HEK293 (cell line): ENCODE results near the gene SLC5A11.

Experiments
- CTCF ChIA-PET: fragments of 350-600 bp; formaldehyde crosslinking; extraction: SDS; loops from one replicate; lab custom pipeline; 2021; ENCODE audit warnings: antibody characterized with exemption; lab: Yijun Ruan, JAX
- POLR2A ChIA-PET: fragments of 300-600 bp; formaldehyde crosslinking; extraction: SDS; loops from one replicate; lab custom pipeline; 2020; ENCODE audit warnings: antibody characterized with exemption, inconsistent platforms; lab: Yijun Ruan, JAX
- H3K27ac ChIP-seq: fragments of 200-500 bp; sonication (Bioruptor generic); 2 replicates; pipeline ENCODE4 v1.5.1; 2014; ENCODE audit warnings: low read depth, low read length, control low read depth, inconsistent platforms; ENCODE audit errors: extremely low read depth
- H3K36me3 ChIP-seq, 2 experiments: fragments of 200-500 bp in 1 of 2; sonication (Bioruptor generic) in 1 of 2; 1 replicate in 1 of 2; 2 replicates in 1 of 2; pipeline ENCODE4 v1.5.1; 2014 to 2017; ENCODE audit warnings: inconsistent platforms in 2 of 2, low read length in 2 of 2; ENCODE audit not compliant: control insufficient read depth in 2 of 2, insufficient read depth in 1 of 2
- H3K4me1 ChIP-seq: fragments of 200-500 bp; sonication (Bioruptor generic); 2 replicates; pipeline ENCODE4 v1.5.1; 2014; ENCODE audit warnings: mild to moderate bottlenecking, low read length, inconsistent platforms; ENCODE audit not compliant: control insufficient read depth, insufficient read depth
- H3K4me3 ChIP-seq: 2 replicates; pipeline ENCODE4 v1.5.1; 2011; ENCODE audit warnings: low read depth, mild to moderate bottlenecking, control low read depth, low read length, moderate library complexity
- H3K9me3 ChIP-seq: fragments of 200-500 bp; sonication (Bioruptor generic); 2 replicates; pipeline ENCODE4 v1.5.1; 2014; ENCODE audit warnings: low read depth, low read length, inconsistent platforms; ENCODE audit not compliant: control insufficient read depth, insufficient read depth
- EGR2 ChIP-seq: fragments of 450-650 bp; formaldehyde crosslinking; IDR thresholded peaks from 2 replicates; pipeline ENCODE4 v1.5.1; 2016; ENCODE audit warnings: low read depth, missing biosample characterization, missing genetic modification characterization
- IKZF3 ChIP-seq: fragments of 450-650 bp; IDR thresholded peaks from 2 replicates; pipeline ENCODE4 v1.5.0; 2018; ENCODE audit warnings: missing biosample characterization, mild to moderate bottlenecking, missing genetic modification characterization, moderate library complexity
- MYNN ChIP-seq: fragments of 450-650 bp; formaldehyde crosslinking; IDR thresholded peaks from 2 replicates; pipeline ENCODE4 v1.5.1; 2016; ENCODE audit warnings: missing biosample characterization, missing genetic modification characterization, borderline replicate concordance
- SP7 ChIP-seq: fragments of 450-650 bp; formaldehyde crosslinking; IDR thresholded peaks from 2 replicates; pipeline ENCODE4 v1.5.1; 2016; ENCODE audit warnings: missing biosample characterization, missing genetic modification characterization
- ZBTB48 ChIP-seq: fragments of 450-650 bp; formaldehyde crosslinking; IDR thresholded peaks from 2 replicates; pipeline ENCODE4 v1.5.1; 2016; ENCODE audit warnings: missing biosample characterization, missing genetic modification characterization
- ZIC2 ChIP-seq: fragments of 450-650 bp; formaldehyde crosslinking; IDR thresholded peaks from 2 replicates; pipeline ENCODE4 v1.5.1; 2016; ENCODE audit warnings: missing biosample characterization, missing genetic modification characterization
- ZNF114 ChIP-seq: fragments of 450-650 bp; formaldehyde crosslinking; IDR thresholded peaks from 2 replicates; pipeline ENCODE4 v1.5.0; 2017; ENCODE audit warnings: missing biosample characterization, missing genetic modification characterization
- ZNF175 ChIP-seq: fragments of 450-650 bp; formaldehyde crosslinking; IDR thresholded peaks from 2 replicates; pipeline ENCODE4 v1.5.1; 2016; ENCODE audit warnings: missing biosample characterization, missing genetic modification characterization
- ZNF266 ChIP-seq: fragments of 450-650 bp; formaldehyde crosslinking; IDR thresholded peaks from 2 replicates; pipeline ENCODE4 v1.5.1; 2016; ENCODE audit warnings: missing biosample characterization, missing genetic modification characterization, low read depth
- ZNF48 ChIP-seq: fragments of 450-650 bp; formaldehyde crosslinking; IDR thresholded peaks from 2 replicates; pipeline ENCODE4 v1.5.1; 2016; ENCODE audit warnings: missing biosample characterization, missing genetic modification characterization
- ZNF544 ChIP-seq: fragments of 450-650 bp; formaldehyde crosslinking; IDR thresholded peaks from 2 replicates; pipeline ENCODE4 v1.5.0; 2017; ENCODE audit warnings: missing biosample characterization, missing genetic modification characterization
- ZNF548 ChIP-seq: fragments of 450-650 bp; formaldehyde crosslinking; IDR thresholded peaks from 2 replicates; pipeline ENCODE4 v1.5.1; 2016; ENCODE audit warnings: missing biosample characterization, missing genetic modification characterization
- ZNF623 ChIP-seq: fragments of 450-650 bp; formaldehyde crosslinking; IDR thresholded peaks from 2 replicates; pipeline ENCODE4 v1.5.1; 2016; ENCODE audit warnings: missing biosample characterization, missing genetic modification characterization
- ZNF660 ChIP-seq: fragments of 450-650 bp; IDR thresholded peaks from 2 replicates; pipeline ENCODE4 v1.5.1; 2018; ENCODE audit warnings: missing biosample characterization, mild to moderate bottlenecking, missing genetic modification characterization
- ZNF768 ChIP-seq: fragments of 450-650 bp; formaldehyde crosslinking; IDR thresholded peaks from 2 replicates; pipeline ENCODE4 v1.5.1; 2018; ENCODE audit warnings: missing biosample characterization, mild to moderate bottlenecking, missing genetic modification characterization
- TF ChIP-seq, protein P1 (sequence below): fragments of 450-650 bp; formaldehyde crosslinking; IDR thresholded peaks from 2 replicates; pipeline ENCODE4 v1.5.1; 2016; ENCODE audit warnings: missing biosample characterization, missing genetic modification characterization, borderline replicate concordance
- TF ChIP-seq, protein P2 (sequence below): fragments of 450-650 bp; formaldehyde crosslinking; IDR thresholded peaks from 2 replicates; pipeline ENCODE4 v1.5.1; 2016; ENCODE audit warnings: missing biosample characterization, missing genetic modification characterization
- TF ChIP-seq, protein P3 (sequence below): fragments of 450-650 bp; formaldehyde crosslinking; IDR thresholded peaks from 2 replicates; pipeline ENCODE4 v1.5.1; 2016; ENCODE audit warnings: missing biosample characterization, missing genetic modification characterization

SLC5A11 gene

DNA sequence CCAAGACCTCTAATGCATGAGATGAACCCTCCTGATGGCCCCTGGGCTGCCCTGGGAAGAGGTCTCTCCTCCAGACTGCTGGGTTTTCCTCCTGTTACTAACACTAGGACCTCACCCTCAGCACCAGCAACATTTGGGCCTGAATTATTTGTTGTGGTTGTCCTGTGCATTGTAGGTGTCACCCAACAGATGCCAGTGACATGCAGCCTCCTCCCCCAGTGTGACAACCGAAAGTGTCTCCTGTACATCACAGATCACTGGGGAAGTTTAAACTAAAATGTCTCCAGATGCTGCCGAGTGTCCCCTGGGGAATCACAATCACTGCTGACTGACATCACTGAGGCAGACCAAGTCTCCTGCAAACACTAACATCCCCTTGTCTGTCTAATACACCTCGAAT is 74.8 kb downstream of the SLC5A11 start (continued):
- TF ChIP-seq ZIC2 (tag by site-specific recombination) (no peak), MYNN (tag by site-specific recombination) (no peak), ZNF548 (tag by site-specific recombination) (no peak), SP7 (tag by site-specific recombination) (no peak), ZNF660 (tag by site-specific recombination) (no peak), ZNF266 (tag by site-specific recombination) (no peak)
- TF ChIP-seq, protein P1, sequence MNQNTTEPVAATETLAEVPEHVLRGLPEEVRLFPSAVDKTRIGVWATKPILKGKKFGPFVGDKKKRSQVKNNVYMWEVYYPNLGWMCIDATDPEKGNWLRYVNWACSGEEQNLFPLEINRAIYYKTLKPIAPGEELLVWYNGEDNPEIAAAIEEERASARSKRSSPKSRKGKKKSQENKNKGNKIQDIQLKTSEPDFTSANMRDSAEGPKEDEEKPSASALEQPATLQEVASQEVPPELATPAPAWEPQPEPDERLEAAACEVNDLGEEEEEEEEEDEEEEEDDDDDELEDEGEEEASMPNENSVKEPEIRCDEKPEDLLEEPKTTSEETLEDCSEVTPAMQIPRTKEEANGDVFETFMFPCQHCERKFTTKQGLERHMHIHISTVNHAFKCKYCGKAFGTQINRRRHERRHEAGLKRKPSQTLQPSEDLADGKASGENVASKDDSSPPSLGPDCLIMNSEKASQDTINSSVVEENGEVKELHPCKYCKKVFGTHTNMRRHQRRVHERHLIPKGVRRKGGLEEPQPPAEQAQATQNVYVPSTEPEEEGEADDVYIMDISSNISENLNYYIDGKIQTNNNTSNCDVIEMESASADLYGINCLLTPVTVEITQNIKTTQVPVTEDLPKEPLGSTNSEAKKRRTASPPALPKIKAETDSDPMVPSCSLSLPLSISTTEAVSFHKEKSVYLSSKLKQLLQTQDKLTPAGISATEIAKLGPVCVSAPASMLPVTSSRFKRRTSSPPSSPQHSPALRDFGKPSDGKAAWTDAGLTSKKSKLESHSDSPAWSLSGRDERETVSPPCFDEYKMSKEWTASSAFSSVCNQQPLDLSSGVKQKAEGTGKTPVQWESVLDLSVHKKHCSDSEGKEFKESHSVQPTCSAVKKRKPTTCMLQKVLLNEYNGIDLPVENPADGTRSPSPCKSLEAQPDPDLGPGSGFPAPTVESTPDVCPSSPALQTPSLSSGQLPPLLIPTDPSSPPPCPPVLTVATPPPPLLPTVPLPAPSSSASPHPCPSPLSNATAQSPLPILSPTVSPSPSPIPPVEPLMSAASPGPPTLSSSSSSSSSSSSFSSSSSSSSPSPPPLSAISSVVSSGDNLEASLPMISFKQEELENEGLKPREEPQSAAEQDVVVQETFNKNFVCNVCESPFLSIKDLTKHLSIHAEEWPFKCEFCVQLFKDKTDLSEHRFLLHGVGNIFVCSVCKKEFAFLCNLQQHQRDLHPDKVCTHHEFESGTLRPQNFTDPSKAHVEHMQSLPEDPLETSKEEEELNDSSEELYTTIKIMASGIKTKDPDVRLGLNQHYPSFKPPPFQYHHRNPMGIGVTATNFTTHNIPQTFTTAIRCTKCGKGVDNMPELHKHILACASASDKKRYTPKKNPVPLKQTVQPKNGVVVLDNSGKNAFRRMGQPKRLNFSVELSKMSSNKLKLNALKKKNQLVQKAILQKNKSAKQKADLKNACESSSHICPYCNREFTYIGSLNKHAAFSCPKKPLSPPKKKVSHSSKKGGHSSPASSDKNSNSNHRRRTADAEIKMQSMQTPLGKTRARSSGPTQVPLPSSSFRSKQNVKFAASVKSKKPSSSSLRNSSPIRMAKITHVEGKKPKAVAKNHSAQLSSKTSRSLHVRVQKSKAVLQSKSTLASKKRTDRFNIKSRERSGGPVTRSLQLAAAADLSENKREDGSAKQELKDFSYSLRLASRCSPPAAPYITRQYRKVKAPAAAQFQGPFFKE (tag by site-specific recombination), result no peak
- TF ChIP-seq, protein P2, sequence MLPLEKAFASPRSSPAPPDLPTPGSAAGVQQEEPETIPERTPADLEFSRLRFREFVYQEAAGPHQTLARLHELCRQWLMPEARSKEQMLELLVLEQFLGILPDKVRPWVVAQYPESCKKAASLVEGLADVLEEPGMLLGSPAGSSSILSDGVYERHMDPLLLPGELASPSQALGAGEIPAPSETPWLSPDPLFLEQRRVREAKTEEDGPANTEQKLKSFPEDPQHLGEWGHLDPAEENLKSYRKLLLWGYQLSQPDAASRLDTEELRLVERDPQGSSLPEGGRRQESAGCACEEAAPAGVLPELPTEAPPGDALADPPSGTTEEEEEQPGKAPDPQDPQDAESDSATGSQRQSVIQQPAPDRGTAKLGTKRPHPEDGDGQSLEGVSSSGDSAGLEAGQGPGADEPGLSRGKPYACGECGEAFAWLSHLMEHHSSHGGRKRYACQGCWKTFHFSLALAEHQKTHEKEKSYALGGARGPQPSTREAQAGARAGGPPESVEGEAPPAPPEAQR (tag by site-specific recombination), result no peak

DNA sequence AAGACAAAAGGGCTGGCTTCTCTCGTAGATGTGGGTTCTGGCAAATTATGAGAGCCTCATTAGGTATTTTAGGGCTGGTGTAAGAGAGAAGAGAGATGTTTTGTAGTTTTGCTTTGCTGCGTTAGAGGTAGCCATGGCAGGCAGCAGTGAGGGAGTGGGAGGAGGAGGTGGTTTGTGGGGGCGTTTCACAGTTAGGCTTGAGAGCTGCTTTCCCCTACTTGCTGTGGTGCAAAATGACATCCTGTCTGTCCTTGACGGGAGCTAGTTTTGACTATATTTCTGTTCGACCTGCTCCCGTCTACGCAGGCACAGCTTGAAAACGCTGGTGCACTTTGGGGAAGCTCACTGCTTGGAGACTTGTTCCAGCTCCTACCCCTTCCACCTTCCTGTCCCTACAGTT is 75.5 kb downstream of the SLC5A11 start:
- Histone ChIP-seq H3K4me1 (no peaks in the 10 kb centered on the region), H3K36me3 (peaks cover 0 to 47% of the 10 kb centered on the region in 2 experiments; a peak in 2 of 3 replicates), H3K27ac (no peak overlapping the region), H3K9me3 (no peaks in the 10 kb centered on the region), H3K4me3 (no peak overlapping the region)
- ChIA-PET CTCF (no interaction called here), POLR2A (no interaction called here)
- TF ChIP-seq ZNF114 (tag by site-specific recombination) (no peak), EGR2 (tag by site-specific recombination) (peak; percentile 50; the same call in 1 of the 2 replicates), IKZF3 (tag by site-specific recombination) (no peak)

DNA sequence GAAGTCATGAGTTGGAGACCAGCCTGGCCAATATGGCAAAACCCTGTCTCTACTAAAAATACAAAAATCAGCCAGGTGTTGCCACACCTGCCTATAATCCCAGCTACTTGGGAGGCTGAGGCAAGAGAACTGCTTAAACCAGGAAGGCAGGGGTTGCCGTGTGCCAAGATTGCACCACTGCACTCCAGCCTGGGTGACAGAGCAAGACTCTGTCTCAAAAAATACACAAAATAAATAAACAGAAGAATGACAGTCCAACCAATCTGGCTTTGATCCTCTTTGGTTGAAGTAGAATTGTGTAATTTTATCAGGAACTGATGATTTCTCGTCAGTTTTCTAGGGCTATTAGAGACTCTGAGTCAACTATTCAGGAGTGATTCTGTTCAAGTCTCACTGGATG is 79.4 kb downstream of the SLC5A11 start:
- POLR2A ChIA-PET, result no interaction called here
- TF ChIP-seq ZNF48 (no peak), ZBTB48 (tag by site-specific recombination) (no peak), ZNF768 (tag by site-specific recombination) (no peak), ZNF175 (tag by site-specific recombination) (no peak), ZNF544 (tag by site-specific recombination) (no peak), ZNF623 (no peak)
- TF ChIP-seq, protein P3, sequence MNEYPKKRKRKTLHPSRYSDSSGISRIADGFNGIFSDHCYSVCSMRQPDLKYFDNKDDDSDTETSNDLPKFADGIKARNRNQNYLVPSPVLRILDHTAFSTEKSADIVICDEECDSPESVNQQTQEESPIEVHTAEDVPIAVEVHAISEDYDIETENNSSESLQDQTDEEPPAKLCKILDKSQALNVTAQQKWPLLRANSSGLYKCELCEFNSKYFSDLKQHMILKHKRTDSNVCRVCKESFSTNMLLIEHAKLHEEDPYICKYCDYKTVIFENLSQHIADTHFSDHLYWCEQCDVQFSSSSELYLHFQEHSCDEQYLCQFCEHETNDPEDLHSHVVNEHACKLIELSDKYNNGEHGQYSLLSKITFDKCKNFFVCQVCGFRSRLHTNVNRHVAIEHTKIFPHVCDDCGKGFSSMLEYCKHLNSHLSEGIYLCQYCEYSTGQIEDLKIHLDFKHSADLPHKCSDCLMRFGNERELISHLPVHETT (tag by site-specific recombination), result no peak

More for the DNA sequence above, 79.4 kb downstream of the SLC5A11 start:
- Histone ChIP-seq H3K36me3 (peaks cover 0 to 43% of the 10 kb centered on the region in 2 experiments), H3K4me1 (no peaks in the 10 kb centered on the region), H3K9me3 (no peaks in the 10 kb centered on the region), H3K27ac (no peak overlapping the region), H3K4me3 (no peak overlapping the region)
- CTCF ChIA-PET, result interaction anchor here (0.6 to 0.7 kb wide), 2 partner anchors 127 to 283 kb away, joined by 3 read pairs; no protein-coding TSS in a partner anchor
